GM18858 (cell line): ENCODE measurements around the gene GIMAP7.
"Not testable (repeated sequence)": the region's sequence is repeated elsewhere in the genome, so short reads cannot be mapped to it uniquely, and the experiment has no call there.

Experiments
- ATAC-seq: cut with Tn5 transposase; IDR thresholded peaks from one replicate; pipeline ENCODE4 v1.9.1; 2021; ENCODE audit not compliant: unreplicated experiment

GIMAP7 gene

DNA sequence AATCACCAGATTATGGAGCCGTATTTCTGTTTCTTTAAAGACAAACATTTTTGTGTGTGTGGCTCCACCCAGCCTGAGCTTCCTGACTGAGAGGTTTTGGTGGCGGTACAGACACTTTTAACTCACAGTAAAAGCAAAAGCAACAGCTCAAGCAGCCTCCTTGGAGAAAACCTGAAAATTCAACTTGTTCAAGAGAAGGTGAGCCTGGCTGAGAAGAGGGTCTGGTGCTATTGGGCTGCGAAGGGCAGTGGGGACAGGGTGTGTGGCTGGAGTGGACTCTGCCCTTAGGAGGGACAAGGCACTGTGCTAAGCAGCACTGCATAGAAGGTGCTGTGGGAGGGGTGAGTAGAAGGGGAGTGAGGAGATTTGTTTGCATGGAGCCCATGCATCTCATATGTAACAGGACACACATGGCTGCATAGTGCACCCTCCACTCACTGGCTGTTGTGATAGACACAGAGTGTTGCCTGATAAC lies at the start of gene GIMAP7:
TSS of gene GIMAP7 (plus strand) at position 125 of the 475 bp plus-strand sequence. CDS start 5,103 bp downstream, outside the sequence.
- ATAC-seq: no peak

DNA sequence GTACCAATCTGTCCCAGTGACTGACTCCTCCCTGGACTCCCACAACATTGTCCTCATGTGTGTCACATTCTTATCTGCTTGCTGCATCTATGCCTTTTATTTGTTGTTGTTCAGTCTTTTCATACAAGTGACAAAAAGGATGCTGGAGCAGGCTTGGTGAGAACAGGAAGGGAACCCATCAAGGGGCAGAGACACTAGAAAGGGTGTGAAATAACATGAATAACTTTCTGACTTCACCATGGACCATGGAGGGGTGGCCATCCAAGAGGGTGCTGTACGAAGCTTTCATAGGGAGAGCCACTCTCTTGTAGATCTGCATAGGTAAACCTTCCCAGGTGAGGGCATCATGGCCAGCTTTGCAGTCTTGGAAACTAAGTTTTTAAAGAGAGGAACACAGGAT lies 49.7 kb upstream of the GIMAP7 start:
- no peak for ATAC-seq

DNA sequence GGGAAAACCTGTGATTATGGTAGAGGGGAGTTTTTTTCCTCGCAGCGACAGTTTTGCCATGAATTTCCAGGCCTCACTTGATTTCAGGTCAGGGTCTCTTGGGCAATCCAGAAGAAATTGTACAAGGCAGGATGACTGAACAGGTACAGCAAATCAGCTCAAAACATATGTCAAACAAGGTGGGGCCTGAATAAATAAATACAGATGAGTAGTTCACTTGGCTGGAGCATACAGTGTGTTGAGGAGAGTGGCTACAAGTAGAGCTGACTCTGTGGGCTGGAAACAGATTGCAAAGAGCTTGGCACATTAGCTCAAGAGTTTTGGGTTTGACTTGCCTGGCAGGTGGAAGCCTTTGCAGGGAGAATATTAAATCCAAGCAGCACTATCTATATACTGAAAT lies 49.3 kb upstream of the GIMAP7 start:
- no peak for ATAC-seq

DNA sequence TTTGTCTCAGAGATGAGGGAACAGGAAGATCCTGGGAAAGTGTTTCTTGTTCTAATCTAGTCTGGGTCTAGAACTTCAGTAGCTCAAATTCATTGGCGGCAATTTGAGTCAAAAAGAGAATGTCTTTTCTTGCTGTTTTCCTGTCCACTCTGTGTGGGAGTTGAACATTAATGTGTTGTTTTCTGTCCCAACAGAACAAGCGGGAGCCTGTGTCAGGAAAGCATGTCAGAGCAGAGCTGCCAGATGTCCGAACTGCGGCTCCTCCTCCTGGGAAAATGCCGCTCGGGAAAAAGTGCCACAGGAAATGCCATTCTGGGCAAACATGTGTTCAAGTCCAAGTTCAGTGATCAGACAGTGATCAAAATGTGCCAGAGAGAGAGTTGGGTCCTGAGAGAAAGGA lies 48.2 kb upstream of the GIMAP7 start:
- no peak for ATAC-seq

DNA sequence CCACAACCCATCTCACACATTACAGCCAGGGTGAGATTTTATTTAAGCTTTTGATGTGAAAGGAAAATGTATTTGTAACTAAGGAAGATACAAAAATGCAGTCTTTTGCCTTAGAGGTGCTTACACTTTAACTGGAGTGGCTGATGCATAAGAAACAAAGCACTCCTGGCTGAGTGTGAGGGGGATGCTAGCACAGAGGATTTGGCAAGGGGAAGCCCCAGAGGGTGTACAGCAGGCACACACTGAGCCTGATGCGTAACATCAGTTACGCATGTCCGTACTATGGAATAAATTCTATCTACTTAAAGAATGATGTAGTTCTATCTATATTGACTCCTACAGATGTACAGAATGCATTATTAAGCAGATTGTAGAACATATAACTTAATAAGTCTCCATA lies 46.4 kb upstream of the GIMAP7 start:
- no peak for ATAC-seq

DNA sequence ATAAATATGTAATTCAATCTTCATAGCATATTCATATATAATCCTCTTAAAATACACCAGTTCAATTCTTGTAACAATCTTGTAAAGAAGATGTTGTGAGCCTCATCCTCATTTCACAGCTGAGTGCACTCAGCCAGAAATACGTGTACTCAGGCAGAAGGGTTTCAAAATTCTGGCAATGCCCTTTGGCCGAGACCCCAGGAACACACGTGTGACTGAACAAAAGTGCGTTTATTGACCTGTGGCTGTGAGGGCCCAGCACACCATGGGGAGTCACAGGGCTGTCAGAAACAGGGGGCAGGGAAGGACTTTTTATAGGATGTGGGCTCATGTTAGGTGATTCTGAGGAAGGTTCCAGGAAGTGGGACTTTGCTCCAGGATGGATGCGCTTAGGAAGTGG lies 42.8 kb upstream of the GIMAP7 start:
- no peak for ATAC-seq

DNA sequence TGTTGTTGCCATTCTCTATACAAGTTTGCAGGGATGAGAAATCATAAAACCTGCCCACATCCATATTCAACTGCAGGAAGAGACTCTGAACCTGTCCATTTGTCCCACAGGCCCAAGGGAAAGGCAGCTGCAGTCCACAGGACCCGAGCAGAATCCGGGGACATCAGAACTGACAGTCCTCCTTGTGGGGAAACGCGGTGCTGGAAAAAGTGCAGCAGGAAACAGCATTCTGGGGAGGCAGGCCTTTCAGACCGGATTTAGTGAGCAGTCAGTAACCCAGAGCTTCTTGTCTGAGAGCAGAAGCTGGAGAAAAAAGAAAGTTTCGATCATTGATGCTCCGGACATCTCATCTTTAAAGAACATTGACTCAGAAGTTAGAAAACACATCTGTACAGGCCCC lies 40.8 kb upstream of the GIMAP7 start:
- no peak for ATAC-seq

DNA sequence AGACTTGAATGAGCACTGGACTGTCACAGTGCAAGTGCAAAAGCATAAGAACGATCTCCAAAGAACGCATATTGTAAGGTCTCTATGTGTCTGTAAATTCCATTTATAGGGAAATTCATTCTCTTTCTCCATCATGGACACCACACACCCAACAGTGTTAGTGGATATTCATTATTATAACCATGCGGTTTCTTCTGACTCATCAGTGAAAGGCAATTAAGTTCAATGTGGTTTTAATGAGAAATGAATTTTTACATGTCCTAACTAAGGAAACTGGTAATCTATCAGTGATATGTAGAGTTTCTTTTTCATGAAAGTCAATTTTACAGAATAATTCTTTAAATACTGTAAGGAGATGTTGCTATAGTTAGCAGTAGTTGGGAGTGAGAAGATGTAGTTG lies 38.4 kb upstream of the GIMAP7 start:
- ATAC-seq: no peak

DNA sequence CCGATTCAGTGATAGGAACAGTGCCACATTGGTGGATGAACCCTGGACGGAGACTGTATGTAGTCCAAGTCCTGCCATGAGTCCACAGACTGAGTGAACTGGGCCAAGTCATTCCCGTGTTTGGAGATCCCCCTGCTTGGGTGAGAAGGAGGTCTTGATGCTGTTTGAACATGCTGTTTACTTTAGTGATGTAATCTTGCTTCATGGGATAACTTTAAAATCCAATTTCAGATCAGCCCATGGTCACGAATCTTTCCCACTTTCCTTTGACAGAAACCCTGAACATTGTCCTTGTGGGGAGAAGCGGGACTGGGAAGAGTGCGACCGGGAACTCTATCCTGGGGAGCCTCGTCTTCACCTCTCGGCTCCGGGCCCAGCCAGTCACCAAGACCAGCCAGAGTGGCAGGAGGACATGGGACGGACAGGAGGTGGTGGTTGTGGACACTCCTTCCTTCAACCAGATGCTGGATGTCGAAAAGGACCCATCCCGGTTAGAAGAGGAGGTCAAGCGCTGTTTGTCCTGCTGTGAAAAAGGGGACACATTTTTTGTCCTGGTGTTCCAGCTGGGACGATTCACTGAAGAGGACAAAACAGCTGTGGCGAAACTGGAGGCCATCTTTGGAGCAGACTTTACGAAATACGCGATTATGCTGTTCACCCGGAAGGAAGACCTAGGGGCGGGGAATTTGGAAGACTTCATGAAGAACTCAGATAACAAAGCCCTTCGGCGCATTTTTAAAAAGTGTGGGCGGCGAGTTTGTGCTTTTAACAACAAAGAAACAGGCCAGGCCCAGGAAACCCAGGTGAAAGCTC lies 37.6 kb upstream of the GIMAP7 start:
- ATAC-seq: no peak

DNA sequence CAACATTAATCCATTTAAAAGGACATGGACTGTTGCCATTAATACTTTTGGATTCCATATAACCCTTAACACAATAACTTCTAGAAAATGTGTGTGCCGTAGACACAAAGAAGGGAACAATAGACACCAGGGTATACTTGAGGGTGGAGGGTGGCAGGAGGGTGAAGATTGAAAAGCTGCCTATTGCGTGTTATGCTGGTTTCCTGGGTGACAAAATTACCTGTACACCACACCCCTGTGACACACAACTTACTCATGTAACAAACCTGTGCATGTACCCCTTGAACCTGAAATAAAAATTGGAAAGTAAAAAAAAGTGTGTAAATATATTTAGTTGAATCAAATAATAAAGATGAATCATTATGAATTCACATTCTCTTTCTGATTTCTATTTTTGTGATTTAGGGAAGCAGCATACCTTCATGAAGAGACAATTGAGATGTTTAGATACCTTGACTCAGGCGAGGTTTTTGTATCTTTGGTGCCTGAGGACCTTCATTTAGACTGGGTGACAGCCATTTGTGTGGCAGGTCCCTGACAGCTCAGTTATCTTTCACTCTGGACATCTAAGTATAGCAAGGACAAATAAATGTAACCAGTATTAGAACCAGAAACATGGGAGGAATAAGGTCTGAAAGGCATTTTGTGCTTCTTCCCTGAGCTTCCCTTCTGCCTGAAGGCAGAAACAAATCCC lies 35.5 kb upstream of the GIMAP7 start:
- no peak for ATAC-seq

DNA sequence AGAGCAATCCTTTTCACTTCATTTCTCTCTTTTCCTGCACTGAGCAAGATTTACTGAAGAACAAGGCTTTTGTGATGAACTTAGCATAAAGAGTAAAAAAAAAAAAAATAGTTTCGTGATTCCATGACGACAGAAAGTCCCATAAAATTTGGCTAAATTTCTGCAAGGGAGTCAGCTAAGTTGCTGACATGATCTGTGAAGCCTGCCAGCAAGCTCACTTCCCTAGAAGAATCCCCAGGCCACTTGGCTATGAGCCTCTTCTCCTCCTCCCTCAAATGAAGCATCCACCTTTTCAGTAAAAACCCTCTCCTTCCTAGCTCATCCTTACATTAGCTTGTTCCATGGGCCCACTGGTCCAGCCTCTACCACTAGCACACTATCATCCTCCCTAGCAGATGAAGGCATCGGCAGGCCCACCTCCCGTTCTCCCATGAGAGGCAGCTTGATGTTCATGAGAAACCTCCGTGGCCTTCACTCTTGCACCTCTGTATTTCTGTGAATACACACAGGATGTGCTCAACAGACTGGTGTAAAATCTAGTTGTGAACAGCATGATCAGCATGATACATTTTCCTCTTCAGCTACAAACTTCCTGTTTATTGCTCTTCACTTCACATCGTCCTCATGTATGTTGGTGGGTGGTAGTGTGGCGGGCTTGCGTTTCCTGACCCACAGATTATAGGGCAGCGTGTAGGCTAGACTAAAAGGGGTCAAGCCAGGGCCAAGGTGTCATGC lies 33.3 kb upstream of the GIMAP7 start:
- no peak for ATAC-seq

DNA sequence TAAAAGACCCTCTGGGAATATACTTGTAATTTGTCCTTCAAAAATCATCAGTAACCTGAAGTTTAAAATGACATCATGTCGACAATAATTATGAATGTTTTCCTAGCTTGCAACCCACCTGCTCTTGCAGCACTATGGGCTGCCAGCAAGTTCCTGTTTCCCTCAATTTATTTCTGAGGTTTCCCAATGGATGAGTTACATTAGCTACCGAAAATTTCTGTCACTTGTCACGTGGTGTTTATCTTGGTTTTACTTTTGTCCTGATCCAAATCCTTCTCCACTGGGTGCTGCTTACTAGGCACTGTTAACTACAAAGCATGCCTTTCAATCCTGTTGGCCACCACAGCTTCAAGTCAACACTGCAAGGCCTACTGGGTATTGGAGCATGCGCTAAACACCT lies 32.8 kb upstream of the GIMAP7 start:
- ATAC-seq: no peak

DNA sequence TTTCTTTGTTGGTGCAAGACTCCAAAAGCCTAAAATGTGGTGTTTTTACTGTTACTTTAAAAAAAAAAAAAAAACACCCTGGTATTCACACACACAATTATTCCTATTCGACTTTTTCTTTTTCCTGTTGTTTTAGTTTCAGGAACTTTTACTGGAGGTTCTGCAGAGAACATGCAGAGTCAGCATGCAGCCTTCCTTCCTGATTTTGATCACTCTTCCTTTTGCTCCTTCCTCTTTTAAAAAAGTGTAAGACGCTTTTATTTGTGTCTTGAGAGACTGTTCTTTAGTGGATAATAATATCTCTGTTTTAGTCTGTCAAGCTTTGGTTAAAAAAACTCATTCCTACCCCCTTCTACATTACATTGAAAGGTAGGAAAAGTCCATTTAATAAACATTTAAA lies 31.2 kb upstream of the GIMAP7 start:
- not testable (repeated sequence) for ATAC-seq

DNA sequence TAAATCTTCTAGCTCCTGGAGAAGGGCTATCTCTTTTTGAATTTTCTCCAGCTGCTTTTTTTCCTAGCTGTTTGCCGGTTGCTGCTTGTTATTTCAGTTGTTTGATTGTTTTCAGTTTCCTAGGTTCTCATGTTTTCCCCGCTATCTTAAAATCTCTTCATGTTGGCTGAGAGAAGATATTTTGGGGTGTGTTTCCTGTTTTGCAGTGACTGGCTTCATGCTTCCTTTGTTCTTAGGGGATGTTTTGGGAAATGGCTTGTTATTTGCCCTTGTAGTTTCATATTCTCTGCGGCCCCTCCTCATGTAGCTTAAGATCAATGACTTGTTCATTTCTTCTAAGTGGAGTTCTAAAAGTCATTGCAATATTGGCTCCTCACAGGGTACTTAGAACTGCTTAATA lies 30.6 kb upstream of the GIMAP7 start:
- not testable (repeated sequence) for ATAC-seq

DNA sequence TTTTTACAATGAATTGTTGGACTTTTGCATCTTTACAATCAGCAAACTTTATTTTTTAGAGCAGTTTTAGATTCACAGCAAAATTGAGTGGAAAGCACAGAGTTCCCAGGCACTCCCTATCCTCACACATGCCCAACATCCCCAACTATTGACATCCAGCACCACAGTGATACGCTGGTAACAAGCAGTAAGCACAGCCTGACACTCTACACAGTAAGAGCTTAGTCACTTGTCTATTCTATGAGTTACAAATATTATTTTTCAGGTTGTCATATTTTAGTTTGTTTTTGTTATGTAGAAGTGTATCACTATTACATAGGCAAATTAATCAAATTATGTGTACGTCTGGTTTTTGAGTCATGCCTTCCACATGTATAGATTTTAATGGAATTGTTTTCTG lies 27.0 kb upstream of the GIMAP7 start:
- no peak for ATAC-seq

DNA sequence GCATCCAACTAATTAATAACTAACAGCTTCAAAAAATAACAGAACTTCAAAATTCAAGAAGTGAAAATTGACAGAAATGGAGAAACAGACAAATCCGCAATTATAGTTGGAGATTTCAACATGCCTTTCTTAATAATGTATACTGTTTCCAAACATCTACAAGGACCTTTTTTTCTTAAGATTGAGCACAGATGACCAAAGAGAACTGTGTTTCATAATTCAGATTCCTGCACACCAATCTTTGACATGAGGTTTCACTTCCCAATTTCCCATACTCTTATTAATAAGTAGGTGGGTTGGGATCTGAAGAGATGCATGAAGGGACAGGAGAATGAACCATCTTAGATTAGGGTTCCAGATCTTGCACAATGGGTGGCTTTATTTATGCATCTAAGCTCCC lies 24.9 kb upstream of the GIMAP7 start:
- ATAC-seq: no peak

DNA sequence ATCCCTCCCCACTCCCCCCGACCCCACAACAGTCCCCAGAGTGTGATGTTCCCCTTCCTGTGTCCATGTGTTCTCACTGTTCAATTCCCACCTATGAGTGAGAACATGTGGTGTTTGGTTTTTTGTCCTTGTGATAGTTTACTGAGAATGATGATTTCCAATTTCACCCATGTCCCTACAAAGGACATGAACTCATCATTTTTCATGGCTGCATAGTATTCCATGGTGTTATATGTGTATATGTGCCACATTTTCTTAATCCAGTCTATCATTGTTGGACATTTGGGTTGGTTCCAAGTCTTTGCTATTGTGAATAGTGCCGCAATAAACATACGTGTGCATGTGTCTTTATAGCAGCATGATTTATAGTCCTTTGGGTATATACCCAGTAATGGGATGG lies 21.2 kb upstream of the GIMAP7 start:
- ATAC-seq: not testable (repeated sequence)

DNA sequence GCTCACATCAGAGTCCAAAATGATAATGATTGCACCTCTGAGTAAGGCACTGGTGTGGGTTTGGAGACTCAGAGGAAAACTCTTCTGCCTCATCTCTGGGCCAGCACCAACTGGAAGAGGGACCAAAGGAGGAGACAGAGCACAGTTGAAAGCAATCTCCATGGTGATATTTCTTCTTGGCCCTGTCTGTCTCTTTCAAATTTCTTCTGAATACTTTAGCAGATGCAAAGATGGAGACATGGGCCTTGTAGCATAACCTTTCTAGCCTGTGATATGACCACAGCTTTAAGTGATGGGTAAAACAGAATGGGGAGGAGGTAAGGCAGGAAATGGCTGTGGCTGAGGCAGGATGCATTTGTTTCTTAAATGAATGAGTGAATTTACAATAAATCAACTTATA lies 12.2 kb upstream of the GIMAP7 start:
- no peak for ATAC-seq

DNA sequence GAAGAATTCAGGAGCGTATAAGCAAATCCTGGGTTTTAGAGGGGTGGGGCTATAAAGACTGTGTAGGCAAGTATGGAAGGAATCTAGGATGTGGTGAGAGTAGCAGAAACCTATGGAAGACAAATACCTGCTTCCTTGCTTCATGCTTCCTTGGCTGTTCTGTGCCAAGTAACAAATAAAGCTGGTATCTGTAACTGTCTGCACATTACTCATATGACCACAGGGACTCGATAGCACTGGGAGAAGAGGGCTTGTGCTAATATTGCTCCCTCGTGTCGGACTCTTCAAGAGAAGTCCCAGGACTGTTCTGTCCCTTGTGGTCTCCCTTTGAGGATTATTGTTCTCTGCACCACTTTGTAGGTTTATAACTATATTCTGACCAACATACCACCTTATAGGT lies 11.5 kb upstream of the GIMAP7 start:
- no peak for ATAC-seq

DNA sequence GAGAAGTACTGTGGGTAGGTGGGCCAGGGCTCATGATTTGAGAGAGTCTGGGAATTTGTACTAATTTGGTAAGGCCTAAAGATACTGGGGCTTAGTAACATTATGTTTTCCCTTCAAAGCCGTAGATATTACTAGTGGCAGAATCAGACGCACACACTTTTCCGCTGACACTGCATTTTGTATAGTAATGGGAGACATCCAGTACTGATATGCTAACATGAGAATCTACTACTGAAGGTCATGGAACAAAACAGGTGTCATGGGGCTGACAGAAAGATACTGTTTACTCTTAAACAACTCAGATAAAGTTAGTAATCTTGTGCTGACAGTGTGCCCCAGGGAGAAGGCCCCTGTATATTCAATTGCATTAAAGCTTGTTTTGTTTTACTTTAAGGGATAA lies 11.1 kb upstream of the GIMAP7 start:
- ATAC-seq: no peak

DNA sequence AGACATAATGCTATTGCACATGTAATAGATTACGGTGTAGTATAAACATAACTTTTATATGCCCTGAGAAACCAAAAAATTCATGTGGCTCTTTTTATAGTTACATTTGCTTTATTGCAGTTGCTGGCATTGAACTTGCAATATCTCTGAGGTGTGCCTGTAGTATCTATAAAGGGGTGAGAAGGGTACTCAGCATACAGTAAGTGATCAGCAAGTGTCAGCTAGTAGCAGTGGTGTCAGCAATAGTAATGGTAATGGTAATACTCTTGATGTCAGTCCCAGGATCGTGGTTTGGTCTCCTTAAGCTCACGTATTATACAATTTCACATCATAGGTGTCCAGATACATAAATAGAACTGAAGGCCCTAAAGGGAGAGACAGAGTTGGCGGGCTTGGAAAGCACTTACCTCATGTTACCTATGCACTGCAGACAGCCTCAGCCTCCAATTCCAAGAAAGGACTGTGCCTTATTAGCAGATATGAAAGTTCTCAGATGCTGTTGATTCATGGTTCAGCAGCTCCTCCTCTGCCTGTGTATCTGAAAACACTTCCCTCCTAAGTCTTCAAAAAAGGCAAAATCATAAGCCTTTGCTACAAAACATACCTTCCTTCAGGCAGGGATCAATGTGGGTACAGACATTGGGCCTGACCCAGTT lies 6.6 kb upstream of the GIMAP7 start:
- no peak for ATAC-seq
